Subcutaneous adipose tissue (tissue), 4 donors: ENCODE results near the gene PTPN7. TPM values are rescaled to one million over a fixed set of nuclear protein-coding genes. Genes with fewer than 3 reads are reported as not detected.

Experiments
- CTCF ChIP-seq: fragments of 450-650 bp; IDR thresholded peaks from one replicate; pipeline ENCODE4 v1.5.1; 2016; ENCODE audit warnings: low read depth, mild to moderate bottlenecking, control low read depth, antibody characterized with exemption, moderate library complexity
- total RNA-seq, 4 donors: library from RNA; depleted of rRNA; stranded (reverse); fragments of >200 nt; gene quantifications; one replicate each; pipeline ENCODE4 v1.1.0, GENCODE V29; 2016

PTPN7 gene
- total RNA-seq, 4 donors from 2014 or later, result 1.8 to 21.8 (median 2.6) TPM; not detected in 1

- no peak for TF ChIP-seq CTCF
These were observed 37.4 kb upstream of the PTPN7 start for GRCh38 chr1:202197653-202198365.

- no peak for TF ChIP-seq CTCF
These were observed 33.9 kb upstream of the PTPN7 start for GRCh38 chr1:202194328-202194648.

- no peak for TF ChIP-seq CTCF
These were observed 33.4 kb upstream of the PTPN7 start, which contains the start of gene LGR6 for GRCh38 chr1:202193614-202194327. Gene LGR6 (plus strand): TSS chr1:202193799. CDS start chr1:202193990, 191 bp downstream.

- no peak for TF ChIP-seq CTCF
These were observed 32.6 kb upstream of the PTPN7 start for GRCh38 chr1:202192770-202193613.

GRCh38 chr1:202189918-202190715, 29.7 kb upstream of the PTPN7 start:
- no peak for TF ChIP-seq CTCF

GRCh38 chr1:202189001-202189790, 28.8 kb upstream of the PTPN7 start:
- no peak for TF ChIP-seq CTCF
